Right ventricle myocardium superior (tissue), 1 donor: ENCODE results near the gene DAAM1. TPM values are rescaled to one million over a fixed set of nuclear protein-coding genes. Genes with fewer than 3 reads are reported as not detected.

ENCODE experiments used
- ATAC-seq: fragments of 200-7000 bp; cut with Tn5 transposase; one replicate; pipeline ENCODE4 v1.9.1; 2020; ENCODE audit warnings: mild to moderate bottlenecking; ENCODE audit not compliant: poor library complexity
- DNase-seq: peaks from one replicate; pipeline ENCODE4 v3.0.0-alpha.2; 2020
- intact Hi-C: fragments of 100-400 bp; cut with DNase I; formaldehyde crosslinking; loops from one replicate; pipeline ENCODE4 v1.11.2; 2022
- total RNA-seq: library from RNA; stranded (reverse); fragmentation: NEBNext Ultra II Directional; extraction: Animal tissue kit (Norgen Biotek cat#: 25700); gene quantifications from one replicate; pipeline ENCODE4 v1.2.1, GENCODE V29; 2021
- donor health status: DM: no; HTN: yes; CAD: no; lungs with severe emphysema.

DAAM1 gene
- total RNA-seq, 1 donor from 2014 or later = 104 TPM

GRCh38 chr14:59299731-59300130, 111.3 kb downstream of the DAAM1 start:
- intact Hi-C loops = no loop called here
- ATAC-seq = no peak
- DNase-seq = no peak

DNA sequence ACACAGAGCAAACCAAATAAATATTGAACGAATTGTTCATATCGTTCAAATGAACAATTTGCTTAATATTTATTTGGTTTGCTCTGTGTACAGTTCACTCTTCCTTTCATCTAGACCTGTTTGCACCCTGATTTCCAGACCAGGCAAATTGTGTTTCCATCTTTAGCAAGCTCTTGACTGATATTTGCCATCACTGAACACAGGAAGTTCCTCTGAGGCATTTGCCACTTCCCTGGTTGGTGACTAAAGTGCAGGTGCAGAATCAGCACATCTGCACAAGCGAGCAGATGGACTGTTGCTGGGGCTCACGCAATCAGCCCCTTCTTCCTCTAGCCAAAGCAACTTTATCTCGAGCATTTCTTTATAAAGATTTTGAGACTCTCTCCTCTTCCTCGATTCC, 112.9 kb downstream of the DAAM1 start:
- intact Hi-C loops = no loop called here
- DNase-seq = no peak
- peak; percentile 50 for ATAC-seq

DNA sequence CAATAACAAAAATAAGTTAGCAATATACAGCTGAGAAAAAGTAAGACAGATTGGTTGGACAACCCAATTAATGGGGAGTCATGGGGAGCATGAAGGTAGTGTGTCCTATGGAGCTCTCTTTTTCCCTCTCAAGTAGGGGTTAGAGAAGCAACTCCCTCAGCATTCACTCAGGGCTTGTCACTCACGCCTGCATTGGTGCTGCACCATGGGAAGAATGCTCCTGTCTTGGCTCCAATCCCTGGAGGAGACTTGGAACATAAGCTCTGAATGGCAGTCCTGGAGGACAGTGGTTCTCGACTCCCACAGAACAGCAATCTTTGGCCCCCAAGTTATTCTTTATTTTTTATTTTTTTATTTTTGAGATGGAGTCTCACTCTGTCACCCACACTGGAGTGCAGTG, 113.8 kb downstream of the DAAM1 start:
- ATAC-seq (peak; percentile 51), DNase-seq (no peak)
- intact Hi-C loops = no loop called here

DNA sequence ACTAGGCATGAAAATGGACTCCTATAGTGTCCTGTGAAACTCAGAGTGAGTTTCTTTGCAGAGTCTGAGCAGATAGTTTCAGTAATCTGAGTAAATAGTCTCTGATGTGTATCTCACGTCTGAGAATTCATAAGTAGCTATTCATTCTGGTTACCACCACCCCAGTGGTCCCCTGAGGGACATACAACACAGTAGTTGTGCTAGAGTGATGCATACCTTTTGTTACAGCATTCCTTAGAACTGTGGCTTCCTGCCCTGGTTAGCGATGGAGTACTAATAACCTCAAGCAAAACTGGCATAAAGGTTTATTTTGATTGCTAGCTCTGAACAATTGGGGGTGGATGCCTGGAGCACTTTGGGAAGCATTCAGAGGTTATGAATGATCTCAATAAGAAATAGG, 114.7 kb downstream of the DAAM1 start:
- intact Hi-C loops = no loop called here
- ATAC-seq (no peak), DNase-seq (no peak)

GRCh38 chr14:59305231-59305630, 116.8 kb downstream of the DAAM1 start:
- DNase-seq (no peak), ATAC-seq (no peak)
- intact Hi-C loops = no loop called here

DNA sequence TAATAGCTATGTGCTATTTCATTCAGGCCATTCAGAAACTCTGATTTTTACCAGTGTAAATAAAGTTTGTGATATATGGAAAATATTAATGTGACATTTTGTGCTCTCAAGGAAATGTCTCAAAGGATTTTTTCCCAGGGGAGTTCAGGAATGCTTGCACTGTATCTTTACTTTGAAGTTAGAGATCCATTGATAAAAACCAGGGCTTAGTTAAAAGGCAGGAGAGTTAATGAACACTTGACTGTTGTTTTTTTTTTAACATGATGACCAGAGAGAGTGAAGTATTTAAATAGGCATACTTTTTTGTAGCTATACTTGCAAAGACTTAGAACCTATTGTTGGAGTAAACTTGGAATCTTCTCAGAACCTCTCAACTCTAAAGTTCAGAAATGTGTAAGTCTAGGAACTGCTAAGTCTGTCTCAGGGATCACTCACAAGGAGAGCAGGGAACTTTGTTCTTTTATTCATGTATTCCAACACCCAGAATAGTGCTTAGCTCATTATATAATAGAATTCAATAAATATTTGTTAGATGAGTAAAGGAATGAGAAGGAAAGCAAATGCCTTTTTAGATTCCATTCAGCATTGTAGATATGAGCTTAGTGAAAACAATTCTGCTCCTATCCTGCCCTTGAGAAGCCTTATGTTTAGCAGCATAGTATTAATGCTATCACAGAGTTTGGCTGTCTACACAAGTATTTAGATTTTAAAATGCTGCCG, 117.5 kb downstream of the DAAM1 start:
- intact Hi-C loops = no loop called here
- ATAC-seq (no peak), DNase-seq (no peak)

DNA sequence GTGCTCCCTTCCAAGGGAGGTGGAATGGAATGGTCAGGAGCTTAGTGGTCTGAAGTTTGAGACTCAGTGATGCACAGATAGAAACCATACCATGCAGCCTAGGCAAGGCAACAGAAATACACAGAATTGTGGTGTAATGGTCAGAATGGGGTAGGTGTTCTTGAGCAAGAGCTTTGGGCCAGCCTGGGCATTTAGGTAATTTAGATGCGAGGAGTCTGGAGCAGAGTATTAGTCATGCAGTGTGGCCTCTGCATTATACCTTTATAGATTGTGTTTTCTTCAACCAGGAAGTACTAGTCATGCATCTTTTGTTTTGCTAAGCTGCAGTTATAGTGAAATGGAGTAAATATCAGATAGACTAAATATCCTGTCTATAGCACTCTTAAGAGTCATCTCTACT, 118.3 kb downstream of the DAAM1 start:
- ATAC-seq = no peak
- intact Hi-C loops = no loop called here
- DNase-seq = no peak

- DNase-seq = no peak
- intact Hi-C loops = no loop called here
- ATAC-seq = no peak
These were observed 119.6 kb downstream of the DAAM1 start for GRCh38 chr14:59308086-59308485.

- no peak for DNase-seq
- ATAC-seq = no peak
These were observed 120.2 kb downstream of the DAAM1 start for GRCh38 chr14:59308673-59309072.

GRCh38 chr14:59309291-59309900, 120.9 kb downstream of the DAAM1 start:
- intact Hi-C loops = no loop called here
- DNase-seq (no peak), ATAC-seq (no peak)

More at GRCh38 chr14:59308673-59309072, 120.2 kb downstream of the DAAM1 start:
- intact Hi-C loops = no loop called here

DNA sequence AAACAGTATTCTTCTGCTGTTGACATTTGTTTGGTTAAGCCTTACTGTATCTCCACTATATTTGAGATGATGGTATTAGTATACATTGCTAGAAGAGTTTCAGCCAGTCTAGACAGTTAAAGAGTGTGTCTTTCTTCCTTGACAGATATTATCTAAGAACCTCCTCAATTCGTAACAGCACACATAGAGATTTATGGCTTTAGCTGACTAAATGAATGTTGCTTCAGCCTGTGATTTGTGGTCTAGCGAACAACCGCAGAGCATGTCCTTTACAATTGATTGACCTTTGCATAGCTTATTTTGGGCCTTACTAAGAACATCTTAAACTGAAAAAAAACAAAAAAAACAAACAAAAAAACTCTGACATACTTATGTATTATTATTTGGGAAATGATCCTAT, 122.2 kb downstream of the DAAM1 start:
- ATAC-seq (no peak), DNase-seq (no peak)
- intact Hi-C loops = loop anchor here (10.0 kb wide), 1 partner anchor 116 kb away; no protein-coding TSS in a partner anchor

DNA sequence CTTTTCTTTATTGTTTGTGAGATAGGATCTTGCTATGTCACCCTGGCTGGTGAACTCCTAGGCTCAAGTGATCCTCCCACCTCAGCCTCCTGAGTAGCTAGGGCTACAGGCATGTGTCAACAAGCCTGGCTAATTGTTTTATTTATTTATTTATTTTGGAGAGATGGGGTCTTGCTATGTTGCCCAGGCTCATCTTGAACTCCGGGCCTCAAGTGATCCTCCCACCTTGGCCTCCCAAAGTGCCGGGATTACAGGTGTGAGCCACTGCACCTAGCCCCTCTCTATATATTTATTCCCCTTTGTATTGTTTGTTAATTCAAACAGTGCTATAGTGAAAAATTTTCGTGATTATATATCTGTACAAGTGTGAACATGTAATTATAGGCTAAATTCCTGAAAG, 123.3 kb downstream of the DAAM1 start:
- DNase-seq (no peak), ATAC-seq (no peak)
- intact Hi-C loops = loop anchor here (10.0 kb wide), 1 partner anchor 117 kb away; no protein-coding TSS in a partner anchor

DNA sequence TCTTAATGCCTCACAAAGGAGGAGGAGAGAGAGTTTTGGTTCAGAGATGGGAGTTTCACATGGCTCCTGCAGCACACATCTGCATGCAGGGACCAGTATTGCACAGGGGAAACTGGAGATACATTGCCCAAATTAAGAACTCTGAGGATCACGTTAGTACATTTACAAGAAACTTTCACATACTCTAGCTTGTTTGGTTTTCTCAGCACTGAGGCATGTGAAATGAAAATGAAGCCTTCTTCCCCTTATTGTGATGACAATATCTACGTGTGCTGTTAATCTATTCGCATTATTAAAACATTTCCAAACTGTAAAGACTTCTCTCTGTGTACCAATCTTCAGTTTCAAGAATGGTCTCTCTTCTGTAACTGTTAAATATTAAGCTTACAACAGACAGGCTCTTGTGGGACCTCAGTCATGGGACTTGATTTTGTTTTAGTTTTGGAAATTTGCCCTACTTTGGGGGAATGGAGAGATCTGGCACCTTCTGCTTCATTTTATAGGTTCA, 124.7 kb downstream of the DAAM1 start:
- intact Hi-C loops = loop anchor here (10.0 kb wide), 1 partner anchor 118 kb away; no protein-coding TSS in a partner anchor
- ATAC-seq = no peak
- no peak for DNase-seq

DNA sequence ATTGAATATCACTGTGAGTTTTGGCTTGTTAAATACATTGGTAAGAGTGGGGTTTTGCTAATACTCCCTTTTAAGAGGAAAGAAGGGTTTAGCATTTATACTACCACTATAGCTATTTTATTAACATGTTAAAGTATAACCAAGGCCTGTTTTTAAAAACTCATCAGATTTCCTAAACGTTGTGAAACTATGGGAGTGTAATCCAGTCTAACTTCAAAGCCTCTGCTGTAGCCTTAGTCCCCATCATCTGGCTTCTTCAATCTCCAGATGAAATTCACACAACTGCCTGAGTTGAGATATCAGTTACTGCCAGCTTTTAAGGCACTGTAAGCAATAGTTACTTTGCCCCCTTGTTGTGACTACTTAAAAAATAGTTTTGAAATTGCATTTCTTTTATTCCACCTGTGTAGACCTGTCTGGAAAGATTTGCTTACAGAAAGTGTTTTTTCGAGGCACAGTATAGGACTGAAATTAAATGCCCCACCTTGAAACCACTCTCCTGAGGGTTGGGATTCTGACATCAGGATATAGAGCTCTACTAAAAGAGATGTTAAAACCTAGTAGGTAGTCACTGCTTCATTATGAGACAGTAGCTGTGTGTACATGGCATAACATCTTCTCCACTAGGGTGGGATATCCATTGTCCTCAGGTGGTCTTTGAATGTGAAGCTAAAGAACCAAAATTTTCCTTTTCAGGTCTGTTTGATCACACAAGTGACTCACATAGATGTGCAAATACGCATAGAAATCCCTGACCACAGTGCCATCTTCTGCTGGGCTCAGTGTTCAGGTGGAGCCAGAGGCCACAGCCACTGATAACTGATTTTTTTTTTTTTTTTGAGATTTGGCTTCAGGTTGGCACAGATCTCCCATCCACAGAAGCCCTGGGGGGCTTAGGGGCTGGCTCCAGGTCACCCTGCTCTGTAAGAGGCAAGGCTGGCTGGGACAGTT, 125.5 kb downstream of the DAAM1 start:
- DNase-seq (no peak), ATAC-seq (no peak)
- intact Hi-C loops = loop anchor here (10.0 kb wide), 1 partner anchor 119 kb away; no protein-coding TSS in a partner anchor

DNA sequence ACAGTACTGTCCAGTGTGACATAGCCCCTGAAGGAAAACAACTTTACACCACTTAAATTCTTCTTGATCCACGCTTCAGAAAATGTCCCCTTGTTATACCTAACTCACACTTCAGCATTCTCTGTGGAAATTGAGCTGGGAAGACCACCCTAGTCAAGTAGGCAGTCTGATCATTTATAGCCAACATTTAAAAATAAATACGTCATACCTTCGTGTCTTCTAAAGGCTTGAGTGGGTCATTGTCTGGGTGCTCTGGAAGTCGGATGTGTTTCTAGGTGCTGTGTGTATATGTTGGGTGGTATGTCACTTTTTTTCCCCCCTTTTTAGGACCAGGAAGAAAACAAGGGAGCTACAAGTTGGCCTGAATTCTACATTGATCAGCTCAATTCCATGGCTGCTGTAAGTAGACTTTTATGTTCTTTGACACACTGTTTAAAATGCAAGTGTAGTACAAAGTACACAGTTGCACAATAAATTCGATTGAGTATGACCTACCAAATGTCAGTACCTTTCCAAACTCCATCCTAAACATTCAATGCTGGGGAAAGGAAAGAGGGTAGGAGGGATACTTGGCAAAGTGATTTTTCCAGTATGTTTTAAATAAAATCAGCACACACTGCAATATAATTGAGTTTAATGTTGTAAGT, 126.6 kb downstream of the DAAM1 start:
- no peak for ATAC-seq
- intact Hi-C loops = loop anchor here (10.0 kb wide), 1 partner anchor 120 kb away; no protein-coding TSS in a partner anchor

GRCh38 chr14:59316151-59316830, 127.8 kb downstream of the DAAM1 start:
- ATAC-seq (no peak), DNase-seq (no peak)
- intact Hi-C loops = loop anchor here (10.0 kb wide), 1 partner anchor 121 kb away; no protein-coding TSS in a partner anchor

More for the DNA sequence above, 126.6 kb downstream of the DAAM1 start:
- DNase-seq = no peak

DNA sequence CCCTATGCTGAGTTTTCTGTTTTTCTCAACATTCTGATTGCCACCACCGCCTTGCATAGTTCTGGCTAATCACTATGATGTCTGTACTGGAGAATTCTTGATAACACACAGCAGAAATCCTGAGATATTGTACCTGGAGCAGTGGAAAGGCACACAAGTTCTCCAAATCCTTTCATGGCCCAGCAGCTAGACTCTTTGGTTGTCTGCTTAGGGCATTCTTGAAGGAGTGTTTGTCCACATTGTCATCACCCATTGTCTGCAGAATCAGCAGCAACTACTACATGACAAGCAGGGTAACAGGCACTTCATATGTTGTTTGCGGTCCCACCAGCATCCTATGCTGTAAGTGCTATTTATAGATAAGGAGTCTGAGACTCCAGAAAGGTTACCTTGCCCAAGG, 128.9 kb downstream of the DAAM1 start:
- intact Hi-C loops = loop anchor here (10.0 kb wide), 1 partner anchor 123 kb away; no protein-coding TSS in a partner anchor
- DNase-seq = no peak
- no peak for ATAC-seq
